ENCODE results near the gene TIMELESS.

DNA sequence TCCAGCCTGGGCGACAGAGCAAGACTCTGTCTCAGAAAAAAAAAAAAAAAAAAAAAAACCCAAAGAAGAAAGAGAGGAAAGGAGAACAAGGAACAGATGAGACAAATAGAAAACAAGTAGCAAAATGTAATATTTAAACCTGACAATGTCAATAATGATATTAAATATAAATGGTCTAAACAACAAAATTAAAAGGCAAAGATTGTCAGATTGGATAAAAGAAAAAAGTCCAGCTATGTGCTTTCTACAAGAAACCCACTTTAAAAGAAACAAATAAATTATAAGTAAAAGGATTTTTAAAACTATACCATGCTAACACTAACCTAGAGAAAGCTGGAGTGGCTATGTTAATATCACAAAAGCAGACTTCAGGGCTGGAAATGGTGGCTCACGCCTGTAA, 56.9 kb downstream of the TIMELESS start:
- TF ChIP-seq POLR2A (IDR thresholded peaks at IDR 0.05; ENCODE audit: borderline replicate concordance, extremely low read depth, insufficient read depth, insufficient read length) (no peak), CBX3 (IDR thresholded peaks at IDR 0.05; ENCODE audit: low read depth) (no peak), EZH2phosphoT487 (IDR thresholded peaks at IDR 0.05; ENCODE audit: borderline replicate concordance) (no peak), REST (IDR thresholded peaks at IDR 0.05; ENCODE audit: low read depth) (no peak), CTCF (IDR thresholded peaks at IDR 0.05 in 2 of 3, conservative IDR thresholded peaks at IDR 0.05 in 1 of 3; ENCODE audit: borderline replicate concordance in 1 of 3, insufficient read depth in 1 of 3, low read depth in 2 of 3, low read length in 2 of 3) (no peak), EZH2 (IDR thresholded peaks at IDR 0.05) (no peak), RAD21 (IDR thresholded peaks at IDR 0.05; ENCODE audit: low read depth) (no peak), FOSL1 (IDR thresholded peaks at IDR 0.05; ENCODE audit: low read depth) (no peak), ATF3 (IDR thresholded peaks at IDR 0.05) (no peak), POLR2AphosphoS5 (IDR thresholded peaks at IDR 0.05; ENCODE audit: low read depth, low read length) (no peak), YY1 (IDR thresholded peaks at IDR 0.05; ENCODE audit: extremely low read depth, insufficient replicate concordance, low read depth, low read length) (no peak), SRF (IDR thresholded peaks at IDR 0.05; ENCODE audit: low read depth) (no peak)

Measured in HCT116 (cell line).